Stimulated activated naive CD8-positive, alpha-beta T cell treated with anti-CD3 and anti-CD28 coated beads, Interleukin-15, amount 100 ng/mL, for 72 hours (primary cell): ENCODE results near the gene RHO.

Experiments used
- ATAC-seq: fragments of 150-1000 bp; cut with Tn5 transposase; 2 replicates; pipeline ENCODE4 v1.10.0; 2021; ENCODE audit warnings: mild to moderate bottlenecking, moderate library complexity
- DNase-seq, 2 donors: peaks; one replicate each; pipeline ENCODE4 v3.0.0; 2021 to 2022
- H3K27ac Mint-ChIP-seq, 2 donors: one replicate each; pipeline ENCODE4 v1.8.0; 2022; ENCODE audit warnings: mild to moderate bottlenecking in 2 of 2, mixed read lengths in 2 of 2, moderate library complexity in 2 of 2
- H3K27me3 Mint-ChIP-seq: one replicate; pipeline ENCODE4 v1.8.0; 2022; ENCODE audit warnings: mixed read lengths
- H3K4me1 Mint-ChIP-seq: one replicate; pipeline ENCODE4 v1.8.0; 2022; ENCODE audit warnings: mild to moderate bottlenecking, mixed read lengths
- H3K4me3 Mint-ChIP-seq, 2 donors: one replicate each; pipeline ENCODE4 v1.8.0; 2022; ENCODE audit warnings: mild to moderate bottlenecking in 2 of 2, mixed read lengths in 2 of 2, moderate library complexity in 1 of 2
- H3K9me3 Mint-ChIP-seq, 2 donors: one replicate each; pipeline ENCODE4 v1.8.0; 2022; ENCODE audit warnings: mixed read lengths in 2 of 2

Gene RHO

GRCh38 chr3:129582799-129583198, 54.4 kb downstream of the RHO start:
- H3K9me3 Mint-ChIP-seq = no peaks in the 10 kb centered on the region
- peaks cover 11% of the 10 kb centered on the region for H3K4me1 Mint-ChIP-seq
- H3K27ac Mint-ChIP-seq = no peak overlapping the region
- no peak for DNase-seq
- ATAC-seq = no peak
- no peaks in the 10 kb centered on the region for H3K27me3 Mint-ChIP-seq
- no peak overlapping the region for H3K4me3 Mint-ChIP-seq

- no peak overlapping the region for H3K4me3 Mint-ChIP-seq
- DNase-seq = no peak
- peaks cover 6% of the 10 kb centered on the region for H3K4me1 Mint-ChIP-seq
- H3K9me3 Mint-ChIP-seq = no peaks in the 10 kb centered on the region
- H3K27ac Mint-ChIP-seq = no peak overlapping the region
- ATAC-seq = no peak
- no peaks in the 10 kb centered on the region for H3K27me3 Mint-ChIP-seq
Measured at GRCh38 chr3:129583289-129583688, 54.9 kb downstream of the RHO start.

GRCh38 chr3:129584631-129585030, 56.2 kb downstream of the RHO start:
- Mint-ChIP-seq H3K27me3 (no peaks in the 10 kb centered on the region), H3K4me3 (no peak overlapping the region), H3K9me3 (no peaks in the 10 kb centered on the region), H3K4me1 (no peaks in the 10 kb centered on the region), H3K27ac (no peak overlapping the region)
- no peak for DNase-seq
- no peak for ATAC-seq
